ENCODE measurements around the gene CNTN5. TPM values are rescaled to one million over a fixed set of nuclear protein-coding genes. Genes with fewer than 3 reads are reported as not detected.
"Not testable (repeated sequence)": the region's sequence is repeated elsewhere in the genome, so short reads cannot be mapped to it uniquely, and the experiment has no call there.

The CNTN5 gene
- total RNA-seq, 4 donors from 2014 or later: 0.12 TPM; not detected in 3

GRCh38 chr11:99079576-99079975 lies 58.8 kb downstream of the CNTN5 start:
- Histone ChIP-seq H3K4me3 (no peak overlapping the region), H3K9me3 (no peaks in the 10 kb centered on the region), H3K36me3 (no peaks in the 10 kb centered on the region), H3K27ac (no peak overlapping the region), H3K4me1 (no peaks in the 10 kb centered on the region), H3K27me3 (no peaks in the 10 kb centered on the region)
- intact Hi-C loops (cut with DNase I): no loop called here
- TF ChIP-seq, protein P1, sequence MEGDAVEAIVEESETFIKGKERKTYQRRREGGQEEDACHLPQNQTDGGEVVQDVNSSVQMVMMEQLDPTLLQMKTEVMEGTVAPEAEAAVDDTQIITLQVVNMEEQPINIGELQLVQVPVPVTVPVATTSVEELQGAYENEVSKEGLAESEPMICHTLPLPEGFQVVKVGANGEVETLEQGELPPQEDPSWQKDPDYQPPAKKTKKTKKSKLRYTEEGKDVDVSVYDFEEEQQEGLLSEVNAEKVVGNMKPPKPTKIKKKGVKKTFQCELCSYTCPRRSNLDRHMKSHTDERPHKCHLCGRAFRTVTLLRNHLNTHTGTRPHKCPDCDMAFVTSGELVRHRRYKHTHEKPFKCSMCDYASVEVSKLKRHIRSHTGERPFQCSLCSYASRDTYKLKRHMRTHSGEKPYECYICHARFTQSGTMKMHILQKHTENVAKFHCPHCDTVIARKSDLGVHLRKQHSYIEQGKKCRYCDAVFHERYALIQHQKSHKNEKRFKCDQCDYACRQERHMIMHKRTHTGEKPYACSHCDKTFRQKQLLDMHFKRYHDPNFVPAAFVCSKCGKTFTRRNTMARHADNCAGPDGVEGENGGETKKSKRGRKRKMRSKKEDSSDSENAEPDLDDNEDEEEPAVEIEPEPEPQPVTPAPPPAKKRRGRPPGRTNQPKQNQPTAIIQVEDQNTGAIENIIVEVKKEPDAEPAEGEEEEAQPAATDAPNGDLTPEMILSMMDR (IDR thresholded peaks at IDR 0.05): no peak
- TF ChIP-seq POLR2A (IDR thresholded peaks at IDR 0.05): no peak
- 42 to 44% methylated on average over 3 of the region's 3 CpGs for WGBS, 2 donors
- DNase-seq: no peak

GRCh38 chr11:99080154-99080553 lies 59.4 kb downstream of the CNTN5 start:
- Histone ChIP-seq H3K4me1 (no peaks in the 10 kb centered on the region), H3K36me3 (no peaks in the 10 kb centered on the region), H3K4me3 (no peak overlapping the region), H3K27me3 (no peaks in the 10 kb centered on the region), H3K9me3 (no peaks in the 10 kb centered on the region), H3K27ac (no peak overlapping the region)
- 79 to 80% methylated on average over 5 of the region's 5 CpGs for WGBS, 2 donors
- TF ChIP-seq POLR2A (IDR thresholded peaks at IDR 0.05): no peak
- TF ChIP-seq, protein P1 (IDR thresholded peaks at IDR 0.05): no peak
- intact Hi-C loops (cut with DNase I): no loop called here
- no peak for DNase-seq

DNA sequence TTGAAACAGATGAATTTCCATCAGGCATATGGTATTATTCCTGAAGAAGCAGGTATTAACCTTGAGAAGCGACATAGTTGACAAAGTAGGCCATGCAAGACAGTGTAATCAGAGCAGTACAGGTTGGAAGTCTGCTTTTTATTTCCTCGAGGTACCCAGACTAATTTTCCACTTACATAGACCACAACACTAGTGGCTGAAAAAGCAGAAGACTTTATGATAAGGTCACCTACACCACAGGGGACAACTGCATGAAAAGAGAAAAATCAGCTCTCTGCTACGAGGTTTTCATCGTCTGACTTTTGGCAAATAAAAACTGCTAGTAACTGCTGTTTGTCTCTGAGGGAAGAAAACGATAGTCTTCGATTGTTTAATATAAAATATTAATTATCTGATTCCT lies 77.5 kb downstream of the CNTN5 start:
- intact Hi-C loops (cut with DNase I): no loop called here
- no peak for DNase-seq
- Histone ChIP-seq H3K27me3 (no peaks in the 10 kb centered on the region), H3K27ac (no peak overlapping the region), H3K9me3 (no peaks in the 10 kb centered on the region), H3K4me1 (no peaks in the 10 kb centered on the region), H3K4me3 (no peak overlapping the region), H3K36me3 (no peaks in the 10 kb centered on the region)
- TF ChIP-seq POLR2A (IDR thresholded peaks at IDR 0.05): no peak
- WGBS, 2 donors: 72% methylated on average over 6 of the region's 6 CpGs

- Histone ChIP-seq H3K4me1 (no peaks in the 10 kb centered on the region), H3K9me3 (no peaks in the 10 kb centered on the region)
Observed at GRCh38 chr11:99098751-99099150, 78.0 kb downstream of the CNTN5 start.

GRCh38 chr11:99117603-99118002 lies 96.9 kb downstream of the CNTN5 start:
- intact Hi-C loops (cut with DNase I): no loop called here
- WGBS, 2 donors: 85 to 86% methylated on average over 2 of the region's 2 CpGs
- no peak for DNase-seq

More at GRCh38 chr11:99098751-99099150, 78.0 kb downstream of the CNTN5 start:
- intact Hi-C loops (cut with DNase I): no loop called here
- H3K27me3 ChIP-seq: no peaks in the 10 kb centered on the region
- H3K27ac ChIP-seq: no peak overlapping the region
- H3K4me3 ChIP-seq: no peak overlapping the region
- DNase-seq: no peak
- 87 to 94% methylated on average over 1 of the region's 1 CpG for WGBS, 2 donors
- H3K36me3 ChIP-seq: no peaks in the 10 kb centered on the region
- TF ChIP-seq, protein P1 (IDR thresholded peaks at IDR 0.05): no peak
- TF ChIP-seq POLR2A (IDR thresholded peaks at IDR 0.05): no peak

DNA sequence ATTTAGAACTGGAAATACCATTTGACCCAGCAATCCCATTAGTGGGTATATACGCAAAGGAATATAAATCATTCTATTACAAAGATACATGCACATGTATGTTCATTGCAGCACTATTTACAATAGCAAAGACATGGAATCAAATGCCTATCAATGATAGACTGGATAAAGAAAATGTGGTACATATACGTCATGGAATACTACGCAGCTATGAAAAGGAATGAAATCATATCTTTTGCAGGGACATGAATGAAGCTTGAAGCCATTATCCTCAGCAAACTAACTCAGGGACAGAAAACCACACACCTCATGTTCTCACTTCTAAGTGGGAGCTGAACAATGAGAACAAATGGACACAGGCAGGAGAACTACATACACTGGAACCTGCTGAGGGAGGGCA lies 113.1 kb downstream of the CNTN5 start:
- H3K4me1 ChIP-seq; H3K27me3 ChIP-seq; H3K27ac ChIP-seq; H3K9me3 ChIP-seq; H3K36me3 ChIP-seq; H3K4me3 ChIP-seq; DNase-seq; intact Hi-C loops (cut with DNase I): not testable (repeated sequence)
- 91 to 96% methylated on average over 3 of the region's 3 CpGs for WGBS, 2 donors

More at GRCh38 chr11:99117603-99118002, 96.9 kb downstream of the CNTN5 start:
- H3K4me1 ChIP-seq: no peaks in the 10 kb centered on the region
- TF ChIP-seq, protein P1 (IDR thresholded peaks at IDR 0.05): no peak
- no peak for TF ChIP-seq POLR2A (IDR thresholded peaks at IDR 0.05)
- H3K9me3 ChIP-seq: no peaks in the 10 kb centered on the region
- H3K4me3 ChIP-seq: no peak overlapping the region
- no peaks in the 10 kb centered on the region for H3K27me3 ChIP-seq
- no peaks in the 10 kb centered on the region for H3K36me3 ChIP-seq
- H3K27ac ChIP-seq: no peak overlapping the region

Data from esophagus squamous epithelium (tissue), 5 donors.